Middle frontal gyrus (tissue), 1 donor: Measurements from ENCODE around the gene OLIG1.

Experiments used
- DNase-seq: peaks from one replicate; pipeline ENCODE4 v3.0.0-alpha.2; 2015; ENCODE audit warnings: low spot score; ENCODE audit errors: extremely low spot score

OLIG1 gene

DNA sequence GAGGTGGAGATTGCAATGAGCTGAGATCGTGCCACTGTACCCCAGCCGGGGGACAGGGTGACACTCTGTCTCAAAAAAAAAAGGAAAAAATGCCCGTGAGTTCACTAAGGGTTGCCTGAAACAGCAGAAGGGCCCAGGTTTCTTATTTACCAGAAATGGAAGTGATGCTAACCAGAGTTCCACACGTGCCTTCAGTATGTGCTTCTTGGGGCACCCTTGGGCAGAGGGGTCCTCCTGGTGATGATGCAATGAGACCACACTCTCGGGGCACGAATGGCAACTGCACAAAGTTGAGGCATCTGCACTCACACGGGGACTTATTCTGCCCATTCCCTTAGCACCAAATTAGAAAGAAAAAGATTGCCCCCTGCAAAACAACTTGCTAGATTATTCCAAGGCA is 29.2 kb downstream of the OLIG1 start:
- DNase-seq: no peak

- no peak for DNase-seq
Observed at GRCh38 chr21:33101300-33101911, 31.5 kb downstream of the OLIG1 start.

GRCh38 chr21:33105088-33105487 is 35.1 kb downstream of the OLIG1 start:
- no peak for DNase-seq

DNA sequence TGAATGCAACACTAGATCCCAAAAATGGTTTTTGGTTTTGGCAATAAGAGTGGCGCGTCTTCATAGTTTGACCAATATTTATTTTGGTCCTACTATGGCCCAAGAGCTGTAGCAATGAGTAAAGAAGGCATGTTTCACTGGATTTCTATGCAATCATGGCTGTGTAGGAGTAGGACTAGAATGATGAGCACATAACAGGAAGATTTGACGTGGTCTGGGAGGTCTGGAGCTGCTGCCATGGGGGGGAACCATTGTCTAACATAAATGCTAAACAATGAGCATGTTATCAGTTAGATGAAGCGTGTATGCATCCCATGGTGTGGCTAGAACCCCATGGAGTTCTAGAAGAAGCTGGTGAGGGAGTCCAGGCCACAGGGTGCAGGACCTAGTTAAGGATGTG is 38.3 kb downstream of the OLIG1 start:
- no peak for DNase-seq

DNA sequence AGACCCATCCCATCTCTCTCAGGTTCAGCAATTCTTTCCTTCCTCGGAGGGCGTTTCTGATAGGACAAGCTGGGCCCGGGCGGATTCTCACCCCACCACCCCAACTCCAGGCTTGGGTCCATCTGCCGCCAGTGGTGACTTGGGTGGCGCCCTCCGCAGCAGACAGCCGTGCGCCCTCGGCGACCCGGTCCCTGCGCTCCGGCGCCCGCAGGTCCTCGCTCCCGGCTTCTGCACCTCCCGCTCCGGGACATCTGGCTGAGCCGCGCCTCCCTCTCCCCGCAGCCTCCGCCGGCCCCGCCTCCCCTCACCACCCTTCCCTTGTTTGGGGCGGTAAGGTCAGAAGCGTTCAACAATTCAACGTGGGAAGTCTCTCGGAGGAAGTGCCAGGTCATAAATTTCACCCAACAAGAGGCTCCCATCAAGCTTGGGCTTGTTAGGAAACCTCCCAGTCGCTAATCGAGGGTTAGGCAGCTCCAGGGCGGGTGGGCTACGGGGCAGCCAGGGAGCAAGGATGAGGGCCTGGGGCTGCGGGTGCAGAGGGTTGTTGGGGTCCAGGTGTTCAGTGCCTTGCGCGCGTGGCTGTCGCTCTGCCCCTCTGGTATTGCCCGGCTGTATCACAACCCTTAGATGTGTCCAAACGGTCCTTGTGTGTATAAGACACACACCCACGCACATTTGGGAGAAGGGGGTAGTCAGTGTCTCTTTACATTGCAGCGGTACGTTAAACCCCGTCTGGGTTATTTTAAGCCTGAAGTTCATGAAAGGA is 39.8 kb downstream of the OLIG1 start:
- no peak for DNase-seq

DNA sequence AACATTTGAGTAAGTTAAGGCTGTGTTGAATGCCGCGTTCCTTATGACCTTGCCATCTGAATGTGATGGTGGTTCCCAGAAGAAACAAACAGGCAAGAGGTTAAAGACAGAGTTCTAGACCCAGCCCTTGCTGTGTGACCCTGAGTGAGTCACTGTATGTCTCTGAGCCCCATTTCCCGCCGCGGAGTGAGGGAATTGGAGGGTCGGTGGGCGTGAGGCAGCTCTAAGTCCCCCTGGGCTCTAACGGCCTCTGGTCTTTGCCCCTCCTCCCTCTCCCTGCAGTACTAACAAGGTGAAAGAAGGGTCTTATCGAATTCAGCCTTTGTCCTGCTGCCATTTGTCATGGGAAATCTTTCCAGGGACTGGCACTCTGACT is 40.4 kb downstream of the OLIG1 start:
- DNase-seq: no peak

- DNase-seq: no peak
Observed at GRCh38 chr21:33111577-33111976, 41.6 kb downstream of the OLIG1 start.

GRCh38 chr21:33112151-33112550 is 42.2 kb downstream of the OLIG1 start:
- DNase-seq: no peak

GRCh38 chr21:33112681-33113080 is 42.7 kb downstream of the OLIG1 start:
- no peak for DNase-seq

GRCh38 chr21:33113131-33113530 is 43.2 kb downstream of the OLIG1 start:
- no peak for DNase-seq

DNA sequence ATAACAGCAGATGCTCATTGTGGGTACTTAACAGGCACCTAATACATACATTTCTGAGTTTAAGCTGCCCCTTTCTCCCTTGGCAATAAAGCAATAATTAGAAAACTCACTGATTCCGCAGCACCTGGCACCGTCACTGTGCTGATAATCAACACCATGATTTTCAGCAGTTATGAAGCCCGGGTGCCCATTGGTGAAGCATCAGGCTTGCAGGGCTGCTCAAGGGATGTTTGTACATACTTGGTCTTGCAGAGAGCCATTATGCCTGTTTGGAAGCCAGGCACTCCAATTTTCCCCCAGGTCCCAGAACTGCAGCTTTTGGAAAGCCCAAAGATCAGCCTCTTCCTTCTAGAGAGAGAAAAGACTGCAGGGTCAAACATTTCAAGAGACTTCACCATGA is 44.3 kb downstream of the OLIG1 start:
- DNase-seq: no peak

GRCh38 chr21:33115631-33116510 is 45.9 kb downstream of the OLIG1 start:
- DNase-seq: no peak

DNA sequence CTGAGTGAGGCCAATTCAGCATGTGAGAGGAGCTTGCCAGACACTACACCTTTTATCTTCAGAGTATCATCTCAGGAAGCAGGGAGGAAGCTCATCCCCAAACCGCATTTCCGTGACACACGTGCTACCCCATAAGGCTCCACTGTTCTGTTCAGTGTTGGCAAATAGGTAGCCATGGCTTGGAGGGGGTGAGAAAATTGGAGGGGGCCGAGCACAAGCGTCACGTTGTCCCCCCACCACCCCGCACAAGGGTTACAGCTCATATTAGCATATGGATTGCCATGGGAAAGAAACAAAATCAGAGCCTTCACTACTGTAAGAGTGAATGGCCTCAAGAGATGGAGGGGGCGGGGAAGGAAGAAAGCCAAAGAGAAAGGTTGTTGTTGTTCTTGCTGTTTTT is 46.7 kb downstream of the OLIG1 start:
- no peak for DNase-seq

DNA sequence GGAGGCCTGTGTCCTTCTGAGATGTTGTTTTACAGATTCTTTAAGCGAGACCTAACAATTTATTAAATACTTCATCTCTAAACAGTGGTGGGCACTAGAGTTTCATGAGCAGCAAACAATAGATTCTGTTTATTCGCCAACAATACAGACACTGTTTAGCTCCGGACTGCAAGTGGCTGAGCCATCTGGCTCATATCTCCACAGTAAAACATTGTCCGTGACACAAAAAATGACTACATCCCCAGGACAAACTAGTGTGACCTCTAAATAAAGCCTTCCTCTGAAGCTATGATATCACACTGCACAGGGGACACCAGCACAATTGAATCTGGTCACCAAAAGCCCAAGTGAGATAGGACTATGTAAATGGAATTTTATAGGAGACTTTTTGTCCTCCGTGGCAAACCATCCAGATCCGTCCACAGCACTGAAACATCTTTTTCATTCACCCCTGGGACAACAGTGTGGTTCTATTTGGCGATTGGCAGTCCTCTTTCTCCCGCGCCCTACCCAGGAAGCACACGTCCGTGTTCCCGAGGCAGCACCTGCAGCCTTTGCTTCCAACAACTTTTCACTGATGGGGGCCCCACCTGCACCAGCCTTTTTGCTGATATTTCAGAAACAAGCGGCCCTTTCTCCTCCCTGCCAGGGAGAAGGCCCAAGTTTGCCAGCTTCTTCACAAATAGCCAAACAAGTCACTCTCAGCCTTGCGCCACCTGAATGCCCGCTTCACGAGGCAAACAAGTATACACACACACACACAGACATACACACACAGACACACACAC is 47.4 kb downstream of the OLIG1 start:
- peak; percentile 71 for DNase-seq
